AG08395 (cell line): ENCODE results near the gene SDK1.
"Not testable (repeated sequence)": the region's sequence is repeated elsewhere in the genome, so short reads cannot be mapped to it uniquely, and the experiment has no call there.

ENCODE experiments used
- DNase-seq: peaks from one replicate; pipeline ENCODE4 v3.0.0; 2012; ENCODE audit warnings: mixed read lengths, low spot score

Gene SDK1

DNA sequence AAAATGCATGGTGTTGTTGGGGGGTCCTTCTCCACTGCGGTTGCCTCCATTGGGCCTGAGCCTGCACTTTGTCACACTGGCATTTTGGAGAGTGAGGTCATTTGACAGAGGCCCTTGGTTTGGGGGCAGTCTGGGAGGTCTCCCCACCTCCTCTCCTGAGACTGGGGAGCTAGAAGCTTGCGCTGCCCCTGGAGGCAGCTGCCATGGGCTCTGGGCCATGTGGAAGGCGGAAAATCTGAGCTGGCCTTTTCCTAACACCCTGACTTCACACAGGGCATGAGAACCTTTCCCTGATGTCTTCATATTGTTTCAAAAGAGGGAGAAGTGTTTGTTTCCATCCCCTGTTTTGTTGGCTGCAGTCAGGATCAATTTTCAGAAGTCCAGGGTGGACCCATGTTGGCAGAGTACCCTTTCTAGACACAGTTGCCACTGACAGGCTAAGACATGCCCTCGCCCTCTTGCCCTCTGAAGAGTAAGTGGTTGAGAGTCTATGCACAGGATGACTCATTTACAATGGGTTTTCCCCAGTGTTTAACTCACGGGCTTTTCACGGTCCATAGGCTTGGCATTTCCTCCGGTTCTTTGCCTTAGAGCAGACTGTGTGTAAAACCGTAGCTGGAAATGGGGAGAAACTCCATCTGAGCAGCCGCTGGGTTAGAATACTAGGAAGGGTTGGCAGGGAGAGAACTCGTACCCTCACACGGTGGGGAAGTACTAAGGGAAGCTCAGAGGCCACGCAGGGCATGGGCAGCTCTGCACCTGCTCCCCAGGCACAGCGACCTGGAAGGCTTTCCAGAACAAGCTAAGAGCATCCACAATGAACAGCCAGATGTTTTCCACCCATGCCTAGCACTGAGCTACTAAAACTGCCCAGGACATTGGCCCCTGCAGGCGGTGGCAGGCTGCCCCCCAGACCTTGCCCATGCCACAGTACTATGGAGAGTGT lies 655.0 kb downstream of the SDK1 start:
- no peak for DNase-seq

GRCh38 chr7:3956949-3957348 lies 655.9 kb downstream of the SDK1 start:
- DNase-seq, result no peak

DNA sequence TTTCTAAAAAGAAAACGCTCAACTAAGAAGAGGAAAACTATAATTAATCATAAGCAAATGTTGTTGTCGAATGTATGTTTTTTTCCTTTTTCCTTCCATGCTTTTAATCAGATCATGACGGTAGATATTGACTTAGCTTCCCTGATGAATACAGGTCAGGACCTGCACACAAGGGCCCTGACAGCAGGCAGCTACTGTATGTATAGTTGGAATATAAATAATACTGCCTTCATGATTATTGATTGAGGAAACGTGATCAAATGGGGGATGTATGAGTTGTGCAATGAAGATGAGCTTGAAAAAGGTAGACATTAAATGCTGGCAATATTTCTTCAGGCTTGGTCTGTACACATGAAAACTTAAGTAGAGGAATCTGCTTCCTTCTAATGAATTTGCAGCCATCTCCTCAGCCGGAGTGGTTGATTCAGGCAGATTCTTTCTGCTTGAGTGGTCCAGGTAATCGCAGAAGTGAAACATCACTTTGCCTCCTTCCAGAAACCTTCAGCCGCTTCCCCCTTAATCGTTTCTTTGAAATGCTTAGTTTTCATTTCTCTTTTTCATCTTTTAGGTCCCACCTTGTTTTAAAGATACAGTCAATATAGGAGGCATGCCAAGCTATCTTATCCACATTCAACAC lies 656.5 kb downstream of the SDK1 start:
- no peak for DNase-seq

DNA sequence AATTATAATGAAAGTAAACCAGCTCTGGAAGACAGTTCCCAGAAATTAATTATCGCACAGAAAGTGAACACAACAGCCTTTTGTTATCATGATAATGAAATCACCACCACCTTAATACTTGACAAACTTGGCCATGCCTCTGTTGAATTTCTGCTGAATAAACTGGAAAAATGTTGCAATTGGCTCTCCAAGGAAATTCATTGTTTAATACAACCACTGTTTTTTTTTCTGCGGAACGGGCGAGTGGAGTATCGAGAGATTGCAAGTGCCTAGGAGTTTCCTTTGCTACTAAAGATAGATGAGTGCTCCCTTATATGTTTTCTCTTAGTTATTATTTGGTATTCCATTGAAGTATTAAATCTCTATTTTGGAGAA lies 657.0 kb downstream of the SDK1 start:
- no peak for DNase-seq

- DNase-seq, result no peak
Measured at GRCh38 chr7:3959364-3959763, 658.3 kb downstream of the SDK1 start.

DNA sequence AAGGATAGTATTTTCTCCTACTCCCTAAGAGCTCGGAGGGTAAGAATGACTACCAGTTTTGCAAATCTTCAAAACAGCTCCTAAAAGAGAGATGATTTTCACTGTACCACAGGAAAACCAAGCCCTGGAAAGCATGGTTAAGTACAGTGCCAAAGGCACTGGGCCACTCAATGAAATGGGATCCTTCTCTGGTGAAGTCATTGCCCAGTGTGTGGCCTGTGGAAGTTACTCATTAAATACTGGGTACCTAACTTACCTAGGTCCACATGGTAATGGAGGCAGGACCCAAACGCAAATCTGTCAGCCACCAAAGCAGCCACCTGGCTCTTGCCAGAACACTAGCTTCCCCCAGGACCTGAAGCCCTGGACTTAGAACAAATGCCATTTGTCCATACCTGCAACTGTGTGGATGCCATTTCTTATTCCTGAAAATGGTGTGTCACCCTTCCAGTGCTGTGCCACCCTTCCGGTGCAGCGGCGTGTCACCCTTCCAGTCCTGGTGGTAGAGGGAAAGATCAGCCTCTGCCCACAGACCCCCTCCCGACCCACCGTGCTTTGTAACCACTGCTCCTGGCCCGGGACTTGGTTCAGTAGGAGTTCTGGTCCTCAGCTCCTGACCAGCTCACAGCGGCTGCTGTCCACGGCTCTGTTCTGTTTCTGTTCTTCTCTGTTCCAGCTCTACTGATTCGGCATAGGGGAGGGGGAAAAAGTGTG lies 659.2 kb downstream of the SDK1 start:
- no peak for DNase-seq

- no peak for DNase-seq
Measured at GRCh38 chr7:3960942-3961341, 659.9 kb downstream of the SDK1 start.

GRCh38 chr7:3961857-3962503 lies 660.9 kb downstream of the SDK1 start:
- DNase-seq, result no peak

DNA sequence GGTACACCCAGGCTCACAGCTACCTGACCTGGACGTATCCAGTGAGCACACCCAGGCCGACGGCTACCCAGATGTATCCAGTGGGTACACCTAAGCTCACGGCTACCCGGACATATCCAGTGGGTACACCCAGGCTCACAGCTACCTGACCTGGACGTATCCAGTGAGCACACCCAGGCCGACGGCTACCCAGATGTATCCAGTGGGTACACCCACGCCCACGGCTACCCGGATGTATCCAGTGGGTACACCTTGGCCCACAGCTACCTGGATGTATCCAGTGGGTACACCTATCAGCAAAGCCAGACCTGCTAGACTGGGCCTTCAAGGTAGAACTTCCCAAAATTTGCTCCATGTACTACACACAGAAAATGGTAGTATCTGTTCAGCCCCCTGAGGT lies 662.7 kb downstream of the SDK1 start:
- DNase-seq, result not testable (repeated sequence)

DNA sequence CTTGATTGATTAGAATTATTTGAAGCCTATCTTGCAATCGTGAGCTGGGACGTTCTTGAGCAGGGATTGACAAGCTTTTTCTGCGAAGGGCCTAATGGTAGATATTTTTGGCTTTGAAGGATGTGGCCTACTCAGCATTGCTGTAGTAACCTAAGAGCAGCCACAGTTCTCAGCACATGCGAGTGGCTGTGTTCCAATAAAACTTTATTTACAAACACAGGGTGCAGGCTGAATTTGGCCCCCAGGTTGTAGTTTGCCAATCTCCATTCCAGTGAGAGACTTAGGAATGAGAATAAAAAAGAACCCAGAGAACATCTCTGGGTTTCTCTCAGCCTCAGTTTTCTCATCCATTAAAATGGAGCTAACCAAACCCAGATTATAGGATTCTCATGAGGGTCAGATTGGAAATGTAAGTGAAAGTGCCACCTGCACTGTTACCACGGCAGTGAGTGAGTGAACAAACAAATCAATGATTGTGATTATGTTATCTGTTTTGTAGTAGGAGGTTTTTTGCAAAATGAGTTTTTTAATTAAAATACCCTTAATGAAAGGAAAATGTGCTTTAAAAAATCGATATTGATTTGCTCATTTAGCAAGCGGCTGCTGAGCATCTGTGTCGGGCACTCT lies 664.0 kb downstream of the SDK1 start:
- DNase-seq, result no peak

- no peak for DNase-seq
Measured at GRCh38 chr7:3965794-3966395, 664.8 kb downstream of the SDK1 start.

GRCh38 chr7:3968234-3968633 lies 667.2 kb downstream of the SDK1 start:
- DNase-seq, result no peak

DNA sequence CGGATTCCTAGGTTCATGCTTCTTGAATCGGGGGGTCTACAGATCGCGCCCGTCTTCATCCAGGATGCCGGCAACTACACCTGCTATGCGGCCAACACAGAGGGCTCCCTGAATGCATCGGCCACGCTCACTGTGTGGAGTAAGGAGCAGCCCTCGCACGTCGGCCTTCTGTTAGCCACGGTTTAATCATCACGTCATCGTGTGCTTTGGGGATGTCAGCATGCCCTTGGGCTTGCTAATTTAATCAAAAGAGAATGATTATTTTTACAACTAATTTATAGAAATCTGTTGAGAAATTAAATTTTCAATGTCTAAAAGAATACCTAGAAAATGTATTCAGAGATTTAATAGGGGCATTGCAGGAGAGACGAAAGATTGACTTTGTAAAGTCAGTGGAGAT lies 668.2 kb downstream of the SDK1 start:
- DNase-seq, result no peak

DNA sequence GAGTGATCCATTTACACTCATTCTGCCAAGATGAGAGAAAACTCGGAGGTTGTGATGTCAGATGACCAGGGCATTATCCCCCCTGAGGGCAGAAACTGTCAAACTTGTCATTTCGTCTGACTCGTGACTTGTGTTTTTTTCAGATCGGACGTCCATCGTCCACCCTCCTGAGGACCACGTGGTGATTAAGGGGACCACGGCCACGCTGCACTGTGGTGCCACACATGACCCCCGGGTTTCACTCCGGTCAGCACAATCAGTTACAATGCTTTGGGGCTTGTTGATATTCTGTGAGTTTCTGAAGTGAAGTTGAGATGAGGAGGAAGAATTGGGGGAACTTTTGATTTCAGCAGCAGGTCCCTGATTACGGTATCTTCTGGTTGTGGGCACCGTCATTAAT lies 670.3 kb downstream of the SDK1 start:
- no peak for DNase-seq

- no peak for DNase-seq
Measured at GRCh38 chr7:3973264-3973663, 672.2 kb downstream of the SDK1 start.

DNA sequence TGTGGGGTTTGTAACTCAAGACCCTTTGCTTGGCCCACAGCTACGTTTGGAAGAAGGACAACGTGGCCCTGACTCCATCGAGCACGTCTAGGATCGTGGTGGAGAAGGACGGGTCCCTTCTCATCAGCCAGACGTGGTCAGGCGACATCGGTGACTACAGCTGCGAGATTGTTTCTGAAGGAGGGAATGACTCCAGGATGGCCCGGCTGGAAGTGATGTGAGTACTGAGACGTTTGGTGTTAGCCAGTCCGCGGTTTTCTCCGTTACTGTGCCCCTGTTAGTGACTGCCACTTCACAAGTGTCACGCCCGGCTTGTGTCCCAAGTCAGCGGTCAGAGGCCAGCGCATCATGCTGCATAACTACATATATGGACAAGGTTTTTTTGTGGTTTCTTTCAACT lies 673.3 kb downstream of the SDK1 start:
- DNase-seq, result no peak

- DNase-seq, result no peak
Measured at GRCh38 chr7:3975371-3975770, 674.3 kb downstream of the SDK1 start.

DNA sequence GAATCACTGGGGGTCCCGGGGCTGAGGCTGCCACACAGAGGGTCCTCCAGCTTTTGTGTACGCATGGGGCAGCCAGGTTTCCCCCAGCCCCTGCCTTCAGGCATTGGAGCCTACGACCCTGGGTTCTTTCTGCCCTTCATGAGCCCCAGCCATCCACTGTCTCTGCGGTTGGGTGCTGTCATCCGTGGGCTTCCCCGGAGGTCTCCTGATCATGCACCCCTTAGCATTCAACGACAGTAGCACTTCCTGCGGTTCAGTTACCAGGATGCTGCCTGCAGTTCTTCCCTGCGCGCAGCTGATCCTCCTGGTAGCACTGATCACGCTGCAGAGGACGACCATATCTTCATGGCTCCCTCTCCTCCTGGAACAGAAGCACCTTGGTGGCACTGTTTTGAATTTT lies 676.3 kb downstream of the SDK1 start:
- DNase-seq, result no peak

GRCh38 chr7:3978839-3979238 lies 677.8 kb downstream of the SDK1 start:
- DNase-seq, result no peak

GRCh38 chr7:3979611-3980299 lies 678.7 kb downstream of the SDK1 start:
- DNase-seq, result no peak

DNA sequence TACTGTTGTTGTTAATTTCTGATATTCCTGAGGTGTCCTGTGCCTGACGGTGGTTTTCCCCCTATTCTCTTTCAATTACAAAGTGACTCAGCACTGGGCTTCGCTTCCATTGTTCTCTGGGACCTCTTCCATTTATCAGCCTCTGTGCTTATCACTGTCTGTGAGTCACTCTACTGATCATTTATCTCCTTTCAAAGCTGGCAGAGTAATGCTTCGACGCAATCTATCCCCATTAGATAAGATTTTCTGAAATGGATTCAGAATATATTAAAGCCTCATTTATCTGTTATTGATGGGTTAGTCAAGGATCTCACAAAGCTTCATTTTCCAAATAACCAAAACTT lies 679.2 kb downstream of the SDK1 start:
- DNase-seq, result no peak
